ENCODE results near the gene KCTD18.

DNA sequence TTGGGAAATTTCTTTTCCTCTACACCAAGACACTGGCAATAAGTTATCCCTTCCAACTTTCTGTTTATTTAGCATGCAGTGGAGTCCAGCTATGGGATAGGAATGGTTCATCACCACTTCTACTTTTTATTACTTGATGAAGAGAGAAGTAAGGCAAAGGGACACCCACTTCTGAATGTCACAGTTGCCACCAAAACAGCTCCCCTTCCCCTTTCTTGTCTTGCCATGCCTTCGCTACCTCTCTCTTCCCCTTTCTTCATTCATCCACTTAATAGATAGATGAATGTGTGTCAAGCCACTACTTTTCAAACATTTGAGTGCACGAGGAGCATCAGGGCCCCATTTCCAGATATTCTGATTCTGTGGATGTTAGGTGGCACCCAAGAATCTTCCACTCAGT is 59.6 kb downstream of the KCTD18 start:
- TF ChIP-seq CTCF (IDR thresholded peaks at IDR 0.05) (no peak), ZFX (IDR thresholded peaks at IDR 0.05; ENCODE audit: borderline replicate concordance) (no peak)

Measured in 22Rv1 (cell line).